ENCODE data around the gene GNPDA1.

GNPDA1 gene

GRCh38 chr5:142020122-142020659 lies 7.4 kb upstream of the GNPDA1 start:
- no peak for DNase-seq

- DNase-seq, result no peak
Measured at GRCh38 chr5:142017832-142018427, 5.1 kb upstream of the GNPDA1 start.

GRCh38 chr5:142016556-142016955 lies 3.7 kb upstream of the GNPDA1 start:
- DNase-seq, result no peak

GRCh38 chr5:142015781-142016533 lies 3.1 kb upstream of the GNPDA1 start:
- no peak for DNase-seq

GRCh38 chr5:142014911-142015584 lies 2.2 kb upstream of the GNPDA1 start:
- peak; percentile 31 for DNase-seq

- DNase-seq, result no peak
Measured at GRCh38 chr5:142013734-142014521, 1.1 kb upstream of the GNPDA1 start.

GRCh38 chr5:142012186-142012785 lies 541 bp downstream of the GNPDA1 start:
- peak; percentile 30 for DNase-seq

- DNase-seq, result no peak
Measured at GRCh38 chr5:142011572-142012185, 1.1 kb downstream of the GNPDA1 start.

- DNase-seq, result no peak
Measured at GRCh38 chr5:142009886-142010285, 2.9 kb downstream of the GNPDA1 start.

GRCh38 chr5:142008813-142009212 lies 4.0 kb downstream of the GNPDA1 start:
- no peak for DNase-seq

- no peak for DNase-seq
Measured at GRCh38 chr5:142007237-142007544, 5.6 kb downstream of the GNPDA1 start.

GRCh38 chr5:142006363-142007236 lies 6.2 kb downstream of the GNPDA1 start:
- no peak for DNase-seq

GRCh38 chr5:142003266-142003800 lies 9.5 kb downstream of the GNPDA1 start:
- no peak for DNase-seq

- DNase-seq, result peak; percentile 6
Measured at GRCh38 chr5:142000704-142001484, 11.9 kb downstream of the GNPDA1 start.

- no peak for DNase-seq
Measured at GRCh38 chr5:142000173-142000572, 12.7 kb downstream of the GNPDA1 start.

- DNase-seq, result no peak
Measured at GRCh38 chr5:141997358-141997960, 15.4 kb downstream of the GNPDA1 start.

GRCh38 chr5:141995656-141996055 lies 17.2 kb downstream of the GNPDA1 start:
- no peak for DNase-seq

GRCh38 chr5:141994511-141995136 lies 18.2 kb downstream of the GNPDA1 start:
- no peak for DNase-seq

GRCh38 chr5:141992349-141992963 lies 20.4 kb downstream of the GNPDA1 start:
- peak; percentile 60 for DNase-seq

Data from NCI-H1092 treated with DMSO at 0.1 percent for 48 hours (cell line).